ENCODE data around the gene ANGPT4. TPM values are rescaled to one million over a fixed set of nuclear protein-coding genes. Genes with fewer than 3 reads are reported as not detected.

The ANGPT4 gene
- total RNA-seq, 1 donor from 2014 or later: 0.06 TPM

DNA sequence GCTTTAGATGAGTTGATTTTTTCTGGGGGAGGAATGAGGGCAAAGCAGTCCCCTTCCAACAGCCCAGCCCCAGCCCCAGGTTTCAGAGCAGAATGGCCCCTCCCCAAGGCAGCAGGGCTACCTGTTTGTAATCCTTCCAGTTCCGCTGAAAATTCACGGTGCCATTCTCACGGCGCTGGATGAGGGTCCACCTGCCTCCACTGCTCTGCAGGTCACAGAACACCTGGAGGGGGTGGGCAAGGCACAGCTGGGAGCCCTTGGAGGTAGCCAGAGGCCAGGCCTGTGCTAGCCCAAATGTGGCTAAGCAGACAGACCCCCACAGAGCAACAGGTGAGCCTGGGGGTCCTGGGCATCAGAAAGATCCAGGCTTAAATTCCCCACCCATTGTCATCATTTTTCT is 36.5 kb downstream of the ANGPT4 start:
- DNase-seq (ENCODE audit: low spot score): no peak
- Mint-ChIP-seq H3K27ac (no peak overlapping the region), H3K4me1 (no peaks in the 10 kb centered on the region), H3K4me3 (no peak overlapping the region), H3K9me3 (no peaks in the 10 kb centered on the region), H3K27me3 (ENCODE audit: insufficient read depth, low read depth) (peaks cover 8% of the 10 kb centered on the region), H3K36me3 (no peaks in the 10 kb centered on the region)
- no peaks in the 10 kb centered on the region for H3F3A ChIP-seq (ENCODE audit: low read depth)
- H3K27ac ChIP-seq: no peak overlapping the region
- H4K20me1 ChIP-seq (ENCODE audit: low read depth): peaks cover 6% of the 10 kb centered on the region
- TF ChIP-seq, protein P1, sequence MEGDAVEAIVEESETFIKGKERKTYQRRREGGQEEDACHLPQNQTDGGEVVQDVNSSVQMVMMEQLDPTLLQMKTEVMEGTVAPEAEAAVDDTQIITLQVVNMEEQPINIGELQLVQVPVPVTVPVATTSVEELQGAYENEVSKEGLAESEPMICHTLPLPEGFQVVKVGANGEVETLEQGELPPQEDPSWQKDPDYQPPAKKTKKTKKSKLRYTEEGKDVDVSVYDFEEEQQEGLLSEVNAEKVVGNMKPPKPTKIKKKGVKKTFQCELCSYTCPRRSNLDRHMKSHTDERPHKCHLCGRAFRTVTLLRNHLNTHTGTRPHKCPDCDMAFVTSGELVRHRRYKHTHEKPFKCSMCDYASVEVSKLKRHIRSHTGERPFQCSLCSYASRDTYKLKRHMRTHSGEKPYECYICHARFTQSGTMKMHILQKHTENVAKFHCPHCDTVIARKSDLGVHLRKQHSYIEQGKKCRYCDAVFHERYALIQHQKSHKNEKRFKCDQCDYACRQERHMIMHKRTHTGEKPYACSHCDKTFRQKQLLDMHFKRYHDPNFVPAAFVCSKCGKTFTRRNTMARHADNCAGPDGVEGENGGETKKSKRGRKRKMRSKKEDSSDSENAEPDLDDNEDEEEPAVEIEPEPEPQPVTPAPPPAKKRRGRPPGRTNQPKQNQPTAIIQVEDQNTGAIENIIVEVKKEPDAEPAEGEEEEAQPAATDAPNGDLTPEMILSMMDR (IDR thresholded peaks at IDR 0.05): no peak
- TF ChIP-seq EZH2phosphoT487 (IDR thresholded peaks at IDR 0.05) (no peak), EZH2 (IDR thresholded peaks at IDR 0.05) (no peak)
- no peaks in the 10 kb centered on the region for H3K36me3 ChIP-seq
- H3K79me2 ChIP-seq (ENCODE audit: low read depth): no peaks in the 10 kb centered on the region
- H3K4me1 ChIP-seq: no peaks in the 10 kb centered on the region
- H3K4me3 ChIP-seq: no peak overlapping the region
- no peak overlapping the region for H3K4me2 ChIP-seq
- H2AFZ ChIP-seq (replicated peaks): no peak overlapping the region
- no peaks in the 10 kb centered on the region for H3K27me3 ChIP-seq
- H3K9me3 ChIP-seq (ENCODE audit: low read depth): no peaks in the 10 kb centered on the region
- no peak overlapping the region for H3K9ac ChIP-seq

DNA sequence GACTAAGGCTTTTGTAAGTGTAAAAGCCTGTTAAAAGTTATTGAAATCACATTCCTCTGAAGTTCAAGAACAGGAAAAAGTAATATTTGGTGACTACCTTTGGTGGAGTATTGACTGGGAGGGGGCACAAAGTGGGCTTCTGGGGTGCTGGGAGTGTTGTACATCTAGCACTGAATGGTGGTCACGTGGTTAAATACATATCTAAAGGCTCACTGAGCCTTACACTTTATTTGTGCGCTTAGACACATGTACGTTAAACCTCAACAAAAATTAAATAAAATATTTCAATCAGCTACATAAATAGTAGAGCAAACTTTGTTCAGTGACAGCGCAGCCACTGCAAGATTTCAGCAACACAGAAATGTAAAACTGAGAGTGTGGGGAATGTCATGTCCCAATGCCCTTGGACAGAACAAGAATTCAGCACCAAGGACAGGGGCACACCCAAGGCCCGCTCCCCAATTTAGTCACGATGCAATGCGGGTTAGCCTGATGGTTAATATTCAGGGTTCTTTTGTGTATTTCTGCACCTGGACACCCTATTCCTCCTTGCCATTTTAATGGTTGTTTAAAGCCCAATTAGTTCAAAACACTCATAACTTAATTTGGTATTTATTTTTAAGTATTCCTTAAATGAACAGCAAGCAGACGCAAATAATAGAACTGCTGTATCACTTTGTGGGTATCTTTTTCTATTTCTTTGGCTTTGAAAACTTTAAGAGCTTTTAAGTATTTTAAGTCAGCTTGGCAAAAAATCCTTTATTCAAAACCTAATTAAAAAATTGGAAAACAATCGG is 37.4 kb downstream of the ANGPT4 start:
- Histone ChIP-seq H3K9me3 (ENCODE audit: low read depth) (no peaks in the 10 kb centered on the region), H3K79me2 (ENCODE audit: low read depth) (no peaks in the 10 kb centered on the region), H3K4me2 (no peak overlapping the region), H3K4me3 (no peak overlapping the region), H3F3A (ENCODE audit: low read depth) (no peaks in the 10 kb centered on the region), H4K20me1 (ENCODE audit: low read depth) (peaks cover 2% of the 10 kb centered on the region), H3K27me3 (no peaks in the 10 kb centered on the region), H3K4me1 (no peaks in the 10 kb centered on the region), H3K36me3 (no peaks in the 10 kb centered on the region), H3K27ac (no peak overlapping the region), H3K9ac (no peak overlapping the region), H2AFZ (replicated peaks) (no peak overlapping the region)
- Mint-ChIP-seq H3K36me3 (no peaks in the 10 kb centered on the region), H3K4me3 (no peak overlapping the region), H3K4me1 (no peaks in the 10 kb centered on the region), H3K9me3 (no peaks in the 10 kb centered on the region), H3K27me3 (ENCODE audit: insufficient read depth, low read depth) (peaks cover 7% of the 10 kb centered on the region), H3K27ac (no peak overlapping the region)
- peak; percentile 85 for DNase-seq (ENCODE audit: low spot score)
- TF ChIP-seq, protein P1 (IDR thresholded peaks at IDR 0.05): no peak
- no peak for TF ChIP-seq EZH2 (IDR thresholded peaks at IDR 0.05)
- TF ChIP-seq EZH2phosphoT487 (IDR thresholded peaks at IDR 0.05): no peak

DNA sequence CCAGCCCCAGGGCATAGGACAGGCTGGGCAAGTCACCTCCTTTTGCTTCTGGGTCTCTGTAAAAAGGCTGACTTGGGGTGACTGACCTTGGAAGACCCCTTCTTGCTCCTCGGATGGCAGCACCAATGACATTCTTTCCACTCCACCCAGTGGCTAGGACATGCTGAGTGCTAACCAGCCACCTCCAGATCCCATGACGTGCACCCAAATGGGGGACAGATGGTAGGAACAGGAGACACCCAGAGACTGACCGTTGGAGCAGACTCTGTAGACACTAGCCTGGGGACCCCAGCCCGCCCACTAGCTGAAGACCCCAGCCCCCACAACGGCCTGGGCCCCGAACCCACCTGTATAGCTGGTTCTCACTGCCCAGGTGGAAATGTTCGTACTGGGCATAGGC is 38.3 kb downstream of the ANGPT4 start:
- Histone ChIP-seq H3K4me1 (no peaks in the 10 kb centered on the region), H2AFZ (replicated peaks) (no peak overlapping the region), H3F3A (ENCODE audit: low read depth) (no peaks in the 10 kb centered on the region), H3K79me2 (ENCODE audit: low read depth) (no peaks in the 10 kb centered on the region), H3K27me3 (no peaks in the 10 kb centered on the region), H3K9me3 (ENCODE audit: low read depth) (no peaks in the 10 kb centered on the region), H3K9ac (no peak overlapping the region), H4K20me1 (ENCODE audit: low read depth) (peaks cover 2% of the 10 kb centered on the region), H3K36me3 (no peaks in the 10 kb centered on the region), H3K27ac (no peak overlapping the region), H3K4me2 (no peak overlapping the region), H3K4me3 (no peak overlapping the region)
- Mint-ChIP-seq H3K36me3 (no peaks in the 10 kb centered on the region), H3K4me3 (no peak overlapping the region), H3K9me3 (no peaks in the 10 kb centered on the region), H3K27me3 (ENCODE audit: insufficient read depth, low read depth) (peaks cover 3% of the 10 kb centered on the region), H3K4me1 (peaks cover 2% of the 10 kb centered on the region), H3K27ac (no peak overlapping the region)
- TF ChIP-seq, protein P1 (IDR thresholded peaks at IDR 0.05): no peak
- TF ChIP-seq EZH2 (IDR thresholded peaks at IDR 0.05) (no peak), EZH2phosphoT487 (IDR thresholded peaks at IDR 0.05) (no peak)
- no peak for DNase-seq (ENCODE audit: low spot score)

Measured in neural progenitor cell (in vitro differentiated cells).